CD4-positive, alpha-beta T cell treated with Interleukin-15 for 1 hour (primary cell): Measurements from ENCODE around the gene SLC11A1.

ENCODE experiments used
- DNase-seq: peaks from one replicate; pipeline ENCODE4 v3.0.0-alpha.2; 2020

The SLC11A1 gene, protein sequence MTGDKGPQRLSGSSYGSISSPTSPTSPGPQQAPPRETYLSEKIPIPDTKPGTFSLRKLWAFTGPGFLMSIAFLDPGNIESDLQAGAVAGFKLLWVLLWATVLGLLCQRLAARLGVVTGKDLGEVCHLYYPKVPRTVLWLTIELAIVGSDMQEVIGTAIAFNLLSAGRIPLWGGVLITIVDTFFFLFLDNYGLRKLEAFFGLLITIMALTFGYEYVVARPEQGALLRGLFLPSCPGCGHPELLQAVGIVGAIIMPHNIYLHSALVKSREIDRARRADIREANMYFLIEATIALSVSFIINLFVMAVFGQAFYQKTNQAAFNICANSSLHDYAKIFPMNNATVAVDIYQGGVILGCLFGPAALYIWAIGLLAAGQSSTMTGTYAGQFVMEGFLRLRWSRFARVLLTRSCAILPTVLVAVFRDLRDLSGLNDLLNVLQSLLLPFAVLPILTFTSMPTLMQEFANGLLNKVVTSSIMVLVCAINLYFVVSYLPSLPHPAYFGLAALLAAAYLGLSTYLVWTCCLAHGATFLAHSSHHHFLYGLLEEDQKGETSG

DNA sequence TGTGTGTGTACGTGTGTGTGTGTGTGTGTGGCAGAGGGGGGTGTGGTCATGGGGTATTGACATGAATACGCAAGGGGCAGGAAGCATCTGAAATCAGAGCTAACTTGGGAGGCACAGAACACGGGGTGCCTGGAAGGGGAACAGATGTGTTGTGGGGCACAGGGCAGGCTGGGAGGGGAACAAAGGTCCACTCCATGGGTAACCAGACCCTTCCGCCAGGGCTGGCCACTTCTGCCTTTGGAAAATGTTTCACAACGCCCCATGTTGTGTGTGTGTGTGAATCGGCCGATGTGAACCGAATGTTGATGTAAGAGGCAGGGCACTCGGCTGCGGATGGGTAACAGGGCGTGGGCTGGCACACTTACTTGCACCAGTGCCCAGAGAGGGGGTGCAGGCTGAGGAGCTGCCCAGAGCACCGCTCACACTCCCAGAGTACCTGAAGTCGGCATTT, at the start of gene SLC11A1:
Gene SLC11A1 (plus strand): TSS at position 358 of the 451 bp plus-strand sequence. CDS start 96 bp downstream, outside the sequence.
- peak; percentile 81 for DNase-seq

- no peak for DNase-seq
These were observed 49.8 kb upstream of the SLC11A1 start for GRCh38 chr2:218332288-218332687.

- no peak for DNase-seq
These were observed 49.0 kb upstream of the SLC11A1 start for GRCh38 chr2:218332920-218333645.

DNA sequence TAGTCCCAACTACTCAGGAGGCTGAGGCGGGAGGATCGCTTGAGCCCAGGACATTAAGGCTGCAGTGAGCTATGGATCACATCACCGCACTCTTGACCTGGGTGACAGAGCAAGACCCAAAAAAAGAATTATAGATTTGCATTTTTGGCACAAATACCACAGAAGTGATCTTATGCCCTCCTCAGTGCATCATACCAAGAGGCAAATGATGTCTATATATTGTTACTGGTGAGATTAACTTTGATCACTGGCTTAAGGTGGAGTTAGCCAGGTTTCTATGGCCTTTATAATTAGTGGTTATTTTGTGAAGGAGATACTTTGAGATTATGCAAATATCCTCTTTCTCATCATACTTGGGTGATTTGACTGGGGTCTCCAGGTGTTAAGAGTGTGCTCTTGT, 47.5 kb upstream of the SLC11A1 start:
- no peak for DNase-seq

DNA sequence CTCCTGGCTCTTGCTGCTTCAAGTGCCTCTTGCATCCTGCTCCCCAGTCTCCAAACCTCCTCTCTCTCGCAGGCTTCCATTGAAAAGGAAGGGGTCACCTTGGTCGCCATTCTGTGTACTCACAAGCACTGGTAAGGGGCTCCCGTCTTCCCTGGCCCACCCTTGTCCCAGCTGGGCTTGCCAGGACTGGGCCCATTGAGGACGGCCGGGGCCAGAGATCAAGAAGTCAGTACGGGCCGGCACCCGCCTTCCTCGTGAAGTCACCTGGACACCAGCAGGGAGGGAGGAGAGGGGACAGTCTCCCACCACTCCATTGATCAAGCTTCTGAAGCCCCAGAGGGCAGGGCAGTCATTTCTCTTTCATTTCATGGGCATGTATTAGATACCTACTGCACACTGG, 41.4 kb upstream of the SLC11A1 start:
- no peak for DNase-seq

- no peak for DNase-seq
These were observed 40.7 kb upstream of the SLC11A1 start for GRCh38 chr2:218341381-218341780.

DNA sequence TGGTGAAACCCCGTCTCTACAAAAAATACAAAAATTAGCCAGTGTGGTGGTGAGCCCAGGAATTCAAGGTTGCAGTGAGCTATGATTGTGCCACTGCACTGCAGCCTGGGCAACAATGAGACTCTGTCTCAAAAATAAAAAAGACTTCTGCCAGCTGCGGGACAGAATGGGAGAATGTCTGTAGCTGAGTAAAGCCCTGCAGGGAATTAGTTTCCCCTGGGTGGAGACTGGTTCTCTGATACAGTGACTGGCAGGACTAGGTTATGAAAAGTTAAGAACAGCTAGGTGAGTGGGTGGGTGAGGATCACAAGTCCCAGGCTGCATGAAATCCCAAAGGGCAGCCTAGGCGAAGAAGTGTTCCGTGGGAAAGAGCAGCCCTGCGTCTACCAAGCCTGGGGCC, 39.2 kb upstream of the SLC11A1 start:
- no peak for DNase-seq

GRCh38 chr2:218343591-218343990, 38.5 kb upstream of the SLC11A1 start:
- no peak for DNase-seq

GRCh38 chr2:218344090-218344754, 37.9 kb upstream of the SLC11A1 start:
- no peak for DNase-seq

- DNase-seq, result no peak
These were observed 37.2 kb upstream of the SLC11A1 start for GRCh38 chr2:218344755-218345417.

DNA sequence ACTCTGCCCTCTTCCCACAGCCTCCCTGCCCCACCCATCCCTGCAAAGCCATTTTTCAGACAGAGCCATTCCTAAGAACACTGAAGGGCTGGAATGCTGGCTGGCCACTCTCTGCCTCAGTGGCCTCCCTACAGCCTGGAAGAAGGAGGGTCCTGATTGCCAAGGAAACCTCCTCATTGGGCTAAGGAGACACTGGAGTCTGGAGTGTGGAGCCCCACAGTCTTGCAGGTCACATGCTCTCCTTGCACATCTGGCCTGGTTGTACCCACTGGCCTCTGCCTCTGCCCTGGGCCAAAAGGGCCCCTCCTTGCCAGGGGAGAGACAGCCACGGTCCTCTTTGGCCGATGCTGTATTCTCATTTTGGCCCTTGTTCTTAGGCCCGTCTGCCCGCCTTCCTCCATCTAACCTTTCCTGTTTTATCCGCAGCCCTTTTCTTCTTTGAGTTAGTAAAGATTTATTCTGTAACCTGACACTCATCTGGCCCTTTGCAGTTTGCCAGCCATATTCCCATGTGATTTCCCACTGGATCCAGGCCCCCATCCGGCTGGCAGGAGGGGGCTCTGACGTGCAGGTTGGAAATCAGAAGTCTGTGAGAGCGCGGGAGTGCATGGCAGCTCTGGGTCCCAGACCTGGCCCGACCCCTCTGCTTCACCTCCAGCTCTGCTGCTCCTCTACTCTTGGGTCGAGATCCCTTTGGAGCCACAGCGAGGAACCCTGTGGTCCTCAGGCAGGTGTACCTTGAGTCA, 36.4 kb upstream of the SLC11A1 start:
- no peak for DNase-seq

DNA sequence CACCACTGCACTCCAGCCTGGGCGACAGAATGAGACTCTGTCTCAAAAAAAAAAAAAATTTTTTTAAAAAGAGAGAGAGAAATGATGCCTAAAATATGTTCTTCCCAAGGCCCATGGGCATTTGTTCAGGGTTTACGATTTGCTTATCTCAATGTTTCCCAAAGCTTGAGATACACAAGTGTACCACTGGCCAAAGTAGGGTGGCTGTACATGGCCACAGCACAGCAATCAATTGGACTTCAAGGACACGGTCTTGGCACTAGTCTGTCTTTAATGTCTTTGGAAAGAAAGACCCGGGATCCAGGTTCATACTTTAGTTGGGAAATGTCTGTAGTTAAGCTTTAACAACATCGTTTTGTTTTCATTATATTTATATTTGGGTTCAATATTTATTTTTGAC, 34.9 kb upstream of the SLC11A1 start:
- DNase-seq, result no peak

DNA sequence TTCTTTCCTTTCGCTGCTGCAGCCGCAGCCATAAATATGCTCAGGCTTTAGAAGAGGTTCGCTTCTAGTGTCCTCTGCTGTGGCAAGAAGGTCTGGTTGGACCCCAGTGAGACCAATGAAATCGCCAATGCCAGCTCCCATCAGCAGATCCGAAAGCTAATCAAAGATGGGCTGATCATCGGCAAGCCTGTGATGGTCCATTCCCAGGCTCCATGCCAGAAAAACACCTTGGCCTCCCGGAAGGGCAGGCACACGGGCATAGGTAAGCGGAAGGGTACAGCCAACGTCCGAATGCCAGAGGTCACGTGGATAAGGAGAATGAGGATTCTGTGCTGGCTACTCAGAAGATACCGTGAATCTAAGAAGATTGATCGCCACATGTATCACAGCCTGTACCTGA, 28.0 kb upstream of the SLC11A1 start:
- no peak for DNase-seq

GRCh38 chr2:218354850-218355443, 27.1 kb upstream of the SLC11A1 start:
- no peak for DNase-seq

- no peak for DNase-seq
These were observed 24.6 kb upstream of the SLC11A1 start for GRCh38 chr2:218357236-218358177.

DNA sequence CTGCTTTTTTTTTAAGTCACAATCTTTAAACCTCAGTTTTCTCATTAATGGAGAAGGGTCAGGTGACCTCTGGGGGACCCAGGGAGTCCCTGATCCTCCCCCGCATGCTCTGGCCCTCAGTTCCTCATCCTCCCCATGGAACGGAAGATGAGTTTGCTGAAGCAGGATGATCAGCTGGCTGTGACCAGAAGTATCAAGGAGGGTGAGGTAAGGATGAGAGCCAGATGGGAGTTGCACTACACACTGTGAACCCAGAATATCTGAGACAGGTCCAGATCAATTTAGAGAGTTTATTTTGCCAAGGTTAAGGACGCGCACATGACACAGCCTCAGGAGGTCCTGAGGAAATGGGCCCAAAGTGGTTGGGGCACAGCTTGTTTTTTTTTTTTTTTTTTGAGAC, 21.6 kb upstream of the SLC11A1 start:
- DNase-seq, result peak; percentile 51

DNA sequence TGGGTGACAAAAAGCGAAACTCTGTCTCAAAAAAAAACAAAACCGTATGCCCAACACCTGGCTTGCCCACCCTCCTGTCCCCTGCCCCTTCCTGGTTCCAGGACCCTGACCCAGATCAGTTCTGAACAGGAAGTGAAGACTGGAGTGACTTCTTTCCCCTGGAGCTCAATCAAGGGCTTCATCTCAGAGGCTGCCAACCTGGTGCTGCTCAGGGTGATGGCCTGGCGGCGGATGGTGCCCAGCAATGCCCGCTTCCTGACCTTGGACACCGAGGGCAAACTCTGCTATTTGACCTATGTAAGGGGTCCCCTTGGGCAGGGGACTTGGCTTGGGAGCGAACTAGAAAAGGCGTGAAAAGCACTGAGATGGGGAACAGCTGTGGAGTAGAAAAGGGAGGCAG, 19.5 kb upstream of the SLC11A1 start:
- no peak for DNase-seq

GRCh38 chr2:218363736-218364135, 18.3 kb upstream of the SLC11A1 start:
- DNase-seq, result no peak

- DNase-seq, result no peak
These were observed 17.9 kb upstream of the SLC11A1 start for GRCh38 chr2:218364196-218364595.
